ENCODE results near the gene CEP78.
"Not testable (repeated sequence)": the region's sequence is repeated elsewhere in the genome, so short reads cannot be mapped to it uniquely, and the experiment has no call there.

The CEP78 gene

GRCh38 chr9:78261403-78262001 is 25.6 kb downstream of the CEP78 start:
- no peak overlapping the region for H3K9ac ChIP-seq (ENCODE audit: low read length)
- no peaks in the 10 kb centered on the region for H3K9me3 ChIP-seq (ENCODE audit: low read length)
- peaks cover 15% of the 10 kb centered on the region for H3K36me3 ChIP-seq (ENCODE audit: insufficient read depth, low read length)
- H3K4me3 ChIP-seq (ENCODE audit: low read depth in 1 of 2, low read length in 2 of 2): no peak overlapping the region
- no peaks in the 10 kb centered on the region for H3K27me3 ChIP-seq (ENCODE audit: control insufficient read depth in 1 of 2, insufficient read depth in 2 of 2, low read length in 2 of 2)
- no peaks in the 10 kb centered on the region for H3K4me1 ChIP-seq (ENCODE audit: insufficient read depth, low read length)
- no peak overlapping the region for H3K27ac ChIP-seq (ENCODE audit: low read depth, low read length)

GRCh38 chr9:78262655-78263054 is 26.8 kb downstream of the CEP78 start:
- Histone ChIP-seq H3K9me3 (ENCODE audit: low read length) (no peaks in the 10 kb centered on the region), H3K9ac (ENCODE audit: low read length) (no peak overlapping the region), H3K27ac (ENCODE audit: low read depth, low read length) (no peak overlapping the region), H3K36me3 (ENCODE audit: insufficient read depth, low read length) (peaks cover 21% of the 10 kb centered on the region), H3K27me3 (ENCODE audit: control insufficient read depth in 1 of 2, insufficient read depth in 2 of 2, low read length in 2 of 2) (no peaks in the 10 kb centered on the region), H3K4me3 (ENCODE audit: low read depth in 1 of 2, low read length in 2 of 2) (no peak overlapping the region), H3K4me1 (ENCODE audit: insufficient read depth, low read length) (no peaks in the 10 kb centered on the region)

- H3K27ac ChIP-seq (ENCODE audit: low read depth, low read length): no peak overlapping the region
- H3K4me1 ChIP-seq (ENCODE audit: insufficient read depth, low read length): no peaks in the 10 kb centered on the region
- H3K9ac ChIP-seq (ENCODE audit: low read length): no peak overlapping the region
- no peaks in the 10 kb centered on the region for H3K27me3 ChIP-seq (ENCODE audit: control insufficient read depth in 1 of 2, insufficient read depth in 2 of 2, low read length in 2 of 2)
- H3K9me3 ChIP-seq (ENCODE audit: low read length): no peaks in the 10 kb centered on the region
- H3K36me3 ChIP-seq (ENCODE audit: insufficient read depth, low read length): peaks cover 22% of the 10 kb centered on the region
- H3K4me3 ChIP-seq (ENCODE audit: low read depth in 1 of 2, low read length in 2 of 2): no peak overlapping the region
Measured at GRCh38 chr9:78267889-78268288, 32.0 kb downstream of the CEP78 start.

- Histone ChIP-seq H3K4me3 (ENCODE audit: low read depth in 1 of 2, low read length in 2 of 2) (no peak overlapping the region), H3K27me3 (ENCODE audit: control insufficient read depth in 1 of 2, insufficient read depth in 2 of 2, low read length in 2 of 2) (no peaks in the 10 kb centered on the region), H3K9me3 (ENCODE audit: low read length) (no peaks in the 10 kb centered on the region), H3K9ac (ENCODE audit: low read length) (no peak overlapping the region), H3K36me3 (ENCODE audit: insufficient read depth, low read length) (peaks cover 22% of the 10 kb centered on the region), H3K4me1 (ENCODE audit: insufficient read depth, low read length) (no peaks in the 10 kb centered on the region), H3K27ac (ENCODE audit: low read depth, low read length) (no peak overlapping the region)
Measured at GRCh38 chr9:78269784-78270183, 33.9 kb downstream of the CEP78 start.

GRCh38 chr9:78272307-78272706 is 36.4 kb downstream of the CEP78 start:
- Histone ChIP-seq H3K9me3 (ENCODE audit: low read length) (no peaks in the 10 kb centered on the region), H3K4me1 (ENCODE audit: insufficient read depth, low read length) (no peaks in the 10 kb centered on the region), H3K27me3 (ENCODE audit: control insufficient read depth in 1 of 2, insufficient read depth in 2 of 2, low read length in 2 of 2) (no peaks in the 10 kb centered on the region), H3K9ac (ENCODE audit: low read length) (no peak overlapping the region), H3K36me3 (ENCODE audit: insufficient read depth, low read length) (peaks cover 8% of the 10 kb centered on the region), H3K27ac (ENCODE audit: low read depth, low read length) (no peak overlapping the region), H3K4me3 (ENCODE audit: low read depth in 1 of 2, low read length in 2 of 2) (no peak overlapping the region)

- Histone ChIP-seq H3K4me1 (ENCODE audit: insufficient read depth, low read length) (peaks cover 6% of the 10 kb centered on the region), H3K4me3 (ENCODE audit: low read depth in 1 of 2, low read length in 2 of 2) (no peak overlapping the region), H3K27me3 (ENCODE audit: control insufficient read depth in 1 of 2, insufficient read depth in 2 of 2, low read length in 2 of 2) (no peaks in the 10 kb centered on the region)
Measured at GRCh38 chr9:78273761-78274160, 37.9 kb downstream of the CEP78 start.

GRCh38 chr9:78278177-78278777 is 42.4 kb downstream of the CEP78 start:
- Histone ChIP-seq H3K36me3 (ENCODE audit: insufficient read depth, low read length) (no peaks in the 10 kb centered on the region), H3K4me3 (ENCODE audit: low read depth in 1 of 2, low read length in 2 of 2) (no peak overlapping the region), H3K27me3 (ENCODE audit: control insufficient read depth in 1 of 2, insufficient read depth in 2 of 2, low read length in 2 of 2) (no peaks in the 10 kb centered on the region), H3K4me1 (ENCODE audit: insufficient read depth, low read length) (peaks cover 20% of the 10 kb centered on the region), H3K9me3 (ENCODE audit: low read length) (no peaks in the 10 kb centered on the region), H3K27ac (ENCODE audit: low read depth, low read length) (no peak overlapping the region), H3K9ac (ENCODE audit: low read length) (no peak overlapping the region)

More at GRCh38 chr9:78273761-78274160, 37.9 kb downstream of the CEP78 start:
- H3K27ac ChIP-seq (ENCODE audit: low read depth, low read length): no peak overlapping the region
- no peaks in the 10 kb centered on the region for H3K36me3 ChIP-seq (ENCODE audit: insufficient read depth, low read length)
- H3K9me3 ChIP-seq (ENCODE audit: low read length): no peaks in the 10 kb centered on the region
- no peak overlapping the region for H3K9ac ChIP-seq (ENCODE audit: low read length)

- Histone ChIP-seq H3K27me3 (ENCODE audit: control insufficient read depth in 1 of 2, insufficient read depth in 2 of 2, low read length in 2 of 2) (no peaks in the 10 kb centered on the region), H3K9ac (ENCODE audit: low read length) (no peak overlapping the region), H3K27ac (ENCODE audit: low read depth, low read length) (no peak overlapping the region), H3K4me3 (ENCODE audit: low read depth in 1 of 2, low read length in 2 of 2) (no peak overlapping the region), H3K9me3 (ENCODE audit: low read length) (no peaks in the 10 kb centered on the region), H3K36me3 (ENCODE audit: insufficient read depth, low read length) (no peaks in the 10 kb centered on the region), H3K4me1 (ENCODE audit: insufficient read depth, low read length) (peaks cover 20% of the 10 kb centered on the region)
Measured at GRCh38 chr9:78278801-78279200, 42.9 kb downstream of the CEP78 start.

GRCh38 chr9:78280982-78281668 is 45.2 kb downstream of the CEP78 start:
- Histone ChIP-seq H3K27ac (ENCODE audit: low read depth, low read length) (no peak overlapping the region), H3K9ac (ENCODE audit: low read length) (no peak overlapping the region), H3K4me3 (ENCODE audit: low read depth in 1 of 2, low read length in 2 of 2) (no peak overlapping the region), H3K36me3 (ENCODE audit: insufficient read depth, low read length) (no peaks in the 10 kb centered on the region), H3K27me3 (ENCODE audit: control insufficient read depth in 1 of 2, insufficient read depth in 2 of 2, low read length in 2 of 2) (no peaks in the 10 kb centered on the region), H3K9me3 (ENCODE audit: low read length) (no peaks in the 10 kb centered on the region), H3K4me1 (ENCODE audit: insufficient read depth, low read length) (peaks cover 20% of the 10 kb centered on the region)

GRCh38 chr9:78284181-78284580 is 48.3 kb downstream of the CEP78 start:
- H3K9ac ChIP-seq (ENCODE audit: low read length); H3K9me3 ChIP-seq (ENCODE audit: low read length); H3K36me3 ChIP-seq (ENCODE audit: insufficient read depth, low read length); H3K27ac ChIP-seq (ENCODE audit: low read depth, low read length); H3K4me3 ChIP-seq (ENCODE audit: low read depth in 1 of 2, low read length in 2 of 2); H3K27me3 ChIP-seq (ENCODE audit: control insufficient read depth in 1 of 2, insufficient read depth in 2 of 2, low read length in 2 of 2): not testable (repeated sequence)
- peaks cover 12% of the 10 kb centered on the region for H3K4me1 ChIP-seq (ENCODE audit: insufficient read depth, low read length)

GRCh38 chr9:78286125-78286524 is 50.2 kb downstream of the CEP78 start:
- no peak overlapping the region for H3K27ac ChIP-seq (ENCODE audit: low read depth, low read length)
- H3K9me3 ChIP-seq (ENCODE audit: low read length): no peaks in the 10 kb centered on the region
- no peaks in the 10 kb centered on the region for H3K36me3 ChIP-seq (ENCODE audit: insufficient read depth, low read length)
- H3K9ac ChIP-seq (ENCODE audit: low read length): no peak overlapping the region
- H3K4me3 ChIP-seq (ENCODE audit: low read depth in 1 of 2, low read length in 2 of 2): no peak overlapping the region
- peaks cover 7% of the 10 kb centered on the region for H3K4me1 ChIP-seq (ENCODE audit: insufficient read depth, low read length)
- no peaks in the 10 kb centered on the region for H3K27me3 ChIP-seq (ENCODE audit: control insufficient read depth in 1 of 2, insufficient read depth in 2 of 2, low read length in 2 of 2)

All from muscle layer of colon (tissue), 2 donors.